CD4-positive, alpha-beta T cell treated with Interleukin-17A for 4 hours (primary cell): ENCODE results near the gene RIC8A.
"Not testable (repeated sequence)": the region's sequence is repeated elsewhere in the genome, so short reads cannot be mapped to it uniquely, and the experiment has no call there.

Experiments used
- DNase-seq: peaks from one replicate; pipeline ENCODE4 v3.0.0-alpha.2; 2020; ENCODE audit warnings: mixed read lengths

The RIC8A gene

GRCh38 chr11:207208-207862 is at the start of gene RIC8A, which contains the start of gene BET1L:
RIC8A (plus strand) TSS chr11:207708; CDS start chr11:208855, 1,147 bp downstream.
BET1L (minus strand) TSS chr11:207399; CDS start chr11:207321, 78 bp downstream.
- peak; percentile 97 for DNase-seq

- DNase-seq = not testable (repeated sequence)
These were observed 27.3 kb upstream of the RIC8A start for GRCh38 chr11:180242-180641.

GRCh38 chr11:189200-189783 is 18.2 kb upstream of the RIC8A start:
- not testable (repeated sequence) for DNase-seq

- DNase-seq = not testable (repeated sequence)
These were observed 17.6 kb upstream of the RIC8A start for GRCh38 chr11:189843-190311.

- DNase-seq = not testable (repeated sequence)
These were observed 17.0 kb upstream of the RIC8A start for GRCh38 chr11:190546-190945.

GRCh38 chr11:191490-192478 is 15.7 kb upstream of the RIC8A start:
- DNase-seq = peak; percentile 0

GRCh38 chr11:192674-193128 is 14.8 kb upstream of the RIC8A start, which contains the start of gene SCGB1C1:
SCGB1C1 (plus strand) TSS chr11:193078; CDS start chr11:193100, 22 bp downstream.
- not testable (repeated sequence) for DNase-seq

GRCh38 chr11:193481-193880 is 14.0 kb upstream of the RIC8A start:
- DNase-seq = peak; percentile 1

GRCh38 chr11:196786-197731 is 10.4 kb upstream of the RIC8A start:
- peak; percentile 1 for DNase-seq

- peak; percentile 1 for DNase-seq
These were observed 9.7 kb upstream of the RIC8A start for GRCh38 chr11:197741-198235.

GRCh38 chr11:198236-198806 is 9.2 kb upstream of the RIC8A start:
- DNase-seq = no peak

GRCh38 chr11:199004-199581 is 8.4 kb upstream of the RIC8A start:
- DNase-seq = peak; percentile 0

- DNase-seq = no peak
These were observed 7.7 kb upstream of the RIC8A start for GRCh38 chr11:199782-200181.

- DNase-seq = no peak
These were observed 7.1 kb upstream of the RIC8A start for GRCh38 chr11:200224-201003.

- no peak for DNase-seq
These were observed 5.5 kb upstream of the RIC8A start for GRCh38 chr11:201966-202365.

GRCh38 chr11:202490-202889 is 5.0 kb upstream of the RIC8A start:
- no peak for DNase-seq

GRCh38 chr11:203056-203944 is 4.2 kb upstream of the RIC8A start:
- DNase-seq = no peak

- DNase-seq = no peak
These were observed 3.4 kb upstream of the RIC8A start for GRCh38 chr11:203945-204586.
